HG02970 (cell line): ENCODE measurements around the gene GDPD1.
"Not testable (repeated sequence)": the region's sequence is repeated elsewhere in the genome, so short reads cannot be mapped to it uniquely, and the experiment has no call there.

Source experiments
- ATAC-seq: cut with Tn5 transposase; IDR thresholded peaks from one replicate; pipeline ENCODE4 v1.9.1; 2021; ENCODE audit warnings: mild to moderate bottlenecking, moderate library complexity, moderate number of reproducible peaks; ENCODE audit not compliant: unreplicated experiment, low FRiP score

Gene GDPD1

GRCh38 chr17:59220328-59221158 lies at the start of gene GDPD1:
Gene GDPD1, plus strand, starts transcription at chr17:59220511. Its CDS starts 99 bp downstream, at chr17:59220610.
- peak; percentile 90 for ATAC-seq

- no peak for ATAC-seq
Observed at GRCh38 chr17:59172436-59173004, 47.8 kb upstream of the GDPD1 start.

- ATAC-seq = no peak
Observed at GRCh38 chr17:59174671-59175070, 45.6 kb upstream of the GDPD1 start.

- ATAC-seq = no peak
Observed at GRCh38 chr17:59175076-59175475, 45.2 kb upstream of the GDPD1 start.

- ATAC-seq = no peak
Observed at GRCh38 chr17:59178266-59178985, 41.9 kb upstream of the GDPD1 start.

GRCh38 chr17:59179601-59180000 lies 40.7 kb upstream of the GDPD1 start:
- not testable (repeated sequence) for ATAC-seq

- ATAC-seq = no peak
Observed at GRCh38 chr17:59180626-59181025, 39.7 kb upstream of the GDPD1 start.

GRCh38 chr17:59181481-59181880 lies 38.8 kb upstream of the GDPD1 start:
- ATAC-seq = no peak

- no peak for ATAC-seq
Observed at GRCh38 chr17:59185997-59186396, 34.3 kb upstream of the GDPD1 start.

GRCh38 chr17:59186850-59187249 lies 33.5 kb upstream of the GDPD1 start:
- ATAC-seq = no peak

- ATAC-seq = no peak
Observed at GRCh38 chr17:59190806-59191205, 29.5 kb upstream of the GDPD1 start.

- ATAC-seq = no peak
Observed at GRCh38 chr17:59193336-59193862, 26.9 kb upstream of the GDPD1 start.

- no peak for ATAC-seq
Observed at GRCh38 chr17:59199398-59199797, 20.9 kb upstream of the GDPD1 start.

GRCh38 chr17:59202320-59202719 lies 18.0 kb upstream of the GDPD1 start:
- no peak for ATAC-seq

- no peak for ATAC-seq
Observed at GRCh38 chr17:59219370-59219769, 941 bp upstream of the GDPD1 start.

- ATAC-seq = no peak
Observed at GRCh38 chr17:59219992-59220327, 351 bp upstream of the GDPD1 start.

GRCh38 chr17:59221159-59221847 lies 992 bp downstream of the GDPD1 start:
- no peak for ATAC-seq

GRCh38 chr17:59223813-59224212 lies 3.5 kb downstream of the GDPD1 start:
- ATAC-seq = no peak

- not testable (repeated sequence) for ATAC-seq
Observed at GRCh38 chr17:59228588-59228987, 8.3 kb downstream of the GDPD1 start.

- no peak for ATAC-seq
Observed at GRCh38 chr17:59230764-59231163, 10.5 kb downstream of the GDPD1 start.

GRCh38 chr17:59234631-59235030 lies 14.3 kb downstream of the GDPD1 start:
- no peak for ATAC-seq
